Tibial artery (tissue), 4 donors: ENCODE measurements around the gene GRIA4.

ENCODE experiments used
- DNase-seq, 2 donors: peaks; one replicate each; pipeline ENCODE4 v3.0.0-alpha.2; 2019
- H3K27ac ChIP-seq, 2 donors: fragments of 200-600 bp; sonication (generic) in 1 of 2; 1 replicate in 1 of 2; 2 replicates in 1 of 2; pipeline ENCODE4 v1.5.1; 2018 to 2019; ENCODE audit warnings: mild to moderate bottlenecking in 1 of 2
- H3K27me3 ChIP-seq, 2 donors: fragments of 200-600 bp; sonication (generic) in 1 of 2; one replicate each; pipeline versions ENCODE4 v1.5.1 to v1.6.0; 2016 to 2019
- H3K36me3 ChIP-seq, 3 donors: fragments of 200-600 bp; sonication (generic) in 2 of 3; one replicate each; pipeline ENCODE4 v1.5.1; 2016 to 2019; ENCODE audit warnings: mild to moderate bottlenecking in 2 of 3
- H3K4me1 ChIP-seq, 4 donors: fragments of 200-600 bp; sonication (generic) in 2 of 4; 1 replicate in 3 of 4; 2 replicates in 1 of 4; pipeline ENCODE4 v1.5.1; 2016 to 2019
- H3K4me3 ChIP-seq, 2 donors: fragments of 200-600 bp; sonication (generic) in 1 of 2; 1 replicate in 1 of 2; 2 replicates in 1 of 2; pipeline ENCODE4 v1.5.1; 2018 to 2019; ENCODE audit warnings: mild to moderate bottlenecking in 2 of 2
- H3K9me3 ChIP-seq, 3 donors: fragments of 200-600 bp; sonication (generic) in 1 of 3; one replicate each; pipeline ENCODE4 v1.5.1; 2016 to 2019
- CTCF ChIP-seq, 2 experiments: fragments of 200-600 bp in 1 of 2; fragments of 450-650 bp in 1 of 2; IDR thresholded peaks; one replicate each; pipeline ENCODE4 v1.5.1; 2017 to 2019; ENCODE audit warnings: antibody characterized with exemption in 2 of 2, mild to moderate bottlenecking in 1 of 2, moderate library complexity in 1 of 2
- intact Hi-C: fragments of 100-400 bp; cut with DNase I; formaldehyde crosslinking; loops from one replicate; pipeline ENCODE4 v1.15.0; 2023; ENCODE audit warnings: low total_unique reads

The GRIA4 gene

GRCh38 chr11:105639527-105639926, 29.7 kb downstream of the GRIA4 start:
- no peak overlapping the region for H3K27ac ChIP-seq
- intact Hi-C loops: no loop called here
- no peak overlapping the region for H3K4me3 ChIP-seq
- H3K9me3 ChIP-seq: no peaks in the 10 kb centered on the region
- TF ChIP-seq CTCF (IDR thresholded peaks at IDR 0.05): no peak
- no peaks in the 10 kb centered on the region for H3K27me3 ChIP-seq
- no peaks in the 10 kb centered on the region for H3K36me3 ChIP-seq
- DNase-seq: no peak
- no peaks in the 10 kb centered on the region for H3K4me1 ChIP-seq

GRCh38 chr11:105641433-105641832, 31.6 kb downstream of the GRIA4 start:
- Histone ChIP-seq H3K4me1 (no peaks in the 10 kb centered on the region), H3K36me3 (no peaks in the 10 kb centered on the region), H3K4me3 (no peak overlapping the region), H3K27ac (no peak overlapping the region), H3K9me3 (no peaks in the 10 kb centered on the region), H3K27me3 (no peaks in the 10 kb centered on the region)
- TF ChIP-seq CTCF (IDR thresholded peaks at IDR 0.05): no peak
- DNase-seq: no peak
- intact Hi-C loops: no loop called here

GRCh38 chr11:105642870-105643269, 33.0 kb downstream of the GRIA4 start:
- TF ChIP-seq CTCF (IDR thresholded peaks at IDR 0.05): no peak
- intact Hi-C loops: no loop called here
- H3K4me1 ChIP-seq: no peaks in the 10 kb centered on the region
- no peak for DNase-seq
- H3K27ac ChIP-seq: no peak overlapping the region
- H3K36me3 ChIP-seq: no peaks in the 10 kb centered on the region
- H3K9me3 ChIP-seq: no peaks in the 10 kb centered on the region
- H3K27me3 ChIP-seq: no peaks in the 10 kb centered on the region
- H3K4me3 ChIP-seq: no peak overlapping the region

- Histone ChIP-seq H3K27me3 (no peaks in the 10 kb centered on the region), H3K4me3 (no peak overlapping the region), H3K36me3 (no peaks in the 10 kb centered on the region), H3K9me3 (no peaks in the 10 kb centered on the region), H3K4me1 (no peaks in the 10 kb centered on the region), H3K27ac (no peak overlapping the region)
- intact Hi-C loops: no loop called here
- no peak for DNase-seq
- TF ChIP-seq CTCF (IDR thresholded peaks at IDR 0.05): no peak
Measured at GRCh38 chr11:105644839-105645573, 35.1 kb downstream of the GRIA4 start.

GRCh38 chr11:105647780-105648179, 37.9 kb downstream of the GRIA4 start:
- DNase-seq: no peak
- H3K27ac ChIP-seq: no peak overlapping the region
- H3K4me3 ChIP-seq: no peak overlapping the region
- intact Hi-C loops: no loop called here
- H3K9me3 ChIP-seq: no peaks in the 10 kb centered on the region
- H3K4me1 ChIP-seq: no peaks in the 10 kb centered on the region
- no peaks in the 10 kb centered on the region for H3K36me3 ChIP-seq
- no peak for TF ChIP-seq CTCF (IDR thresholded peaks at IDR 0.05)
- no peaks in the 10 kb centered on the region for H3K27me3 ChIP-seq

- H3K36me3 ChIP-seq: no peaks in the 10 kb centered on the region
- intact Hi-C loops: no loop called here
Measured at GRCh38 chr11:105648762-105649161, 38.9 kb downstream of the GRIA4 start.

More at GRCh38 chr11:105648762-105649161, 38.9 kb downstream of the GRIA4 start:
- Histone ChIP-seq H3K4me1 (no peaks in the 10 kb centered on the region), H3K27ac (no peak overlapping the region), H3K9me3 (no peaks in the 10 kb centered on the region), H3K4me3 (no peak overlapping the region), H3K27me3 (no peaks in the 10 kb centered on the region)
- DNase-seq: no peak
- no peak for TF ChIP-seq CTCF (IDR thresholded peaks at IDR 0.05)
